IMR-90 (cell line): Measurements from ENCODE around the gene ABHD6.

Experiments used
- BHLHE40 ChIP-seq: fragments of 150-350 bp; IDR thresholded peaks from 2 replicates; pipeline ENCODE4 v1.6.1; 2016; ENCODE audit warnings: mild to moderate bottlenecking, low read depth, low read length
- CEBPB ChIP-seq: IDR thresholded peaks from 2 replicates; pipeline ENCODE4 v1.6.1; 2012; ENCODE audit warnings: low read depth, low read length, improper control_type of control experiment
- CTCF ChIP-seq: conservative IDR thresholded peaks from 2 replicates; pipeline ENCODE4 v1.5.1; 2012; ENCODE audit warnings: mild to moderate bottlenecking, low read depth, low read length, improper control_type of control experiment
- ELK1 ChIP-seq: fragments of 150-350 bp; IDR thresholded peaks from 2 replicates; pipeline ENCODE4 v1.6.1; 2016; ENCODE audit warnings: low read depth, mild to moderate bottlenecking, low read length, moderate library complexity, borderline replicate concordance
- MAZ ChIP-seq: IDR thresholded peaks from 2 replicates; pipeline ENCODE4 v1.6.1; 2012; ENCODE audit warnings: low read depth, mild to moderate bottlenecking, low read length, improper control_type of control experiment, moderate library complexity, borderline replicate concordance
- NFE2L2 ChIP-seq: fragments of 150-350 bp; IDR thresholded peaks from 2 replicates; pipeline ENCODE4 v1.6.1; 2016; ENCODE audit warnings: low read depth, mild to moderate bottlenecking, low read length
- POLR2A ChIP-seq: IDR thresholded peaks from 2 replicates; pipeline ENCODE4 v1.6.1; 2012; ENCODE audit warnings: mild to moderate bottlenecking, low read depth, low read length
- RAD21 ChIP-seq: IDR thresholded peaks from 2 replicates; pipeline ENCODE4 v1.6.1; 2012; ENCODE audit warnings: low read length, improper control_type of control experiment
- RCOR1 ChIP-seq: IDR thresholded peaks from 2 replicates; pipeline ENCODE4 v1.6.1; 2012; ENCODE audit warnings: mild to moderate bottlenecking, low read length, improper control_type of control experiment; ENCODE audit not compliant: insufficient replicate concordance
- RFX5 ChIP-seq: IDR thresholded peaks from 2 replicates; pipeline ENCODE4 v1.8.0; 2012; ENCODE audit warnings: low read depth, mild to moderate bottlenecking, low read length, moderate library complexity
- SMC3 ChIP-seq: fragments of 150-350 bp; IDR thresholded peaks from 2 replicates; pipeline ENCODE4 v1.6.1; 2016; ENCODE audit warnings: low read depth, mild to moderate bottlenecking, antibody characterized with exemption, low read length, moderate library complexity
- USF2 ChIP-seq: fragments of 150-350 bp; IDR thresholded peaks from 2 replicates; pipeline ENCODE4 v1.6.1; 2017; ENCODE audit warnings: mild to moderate bottlenecking, antibody characterized with exemption, low read length, low read depth

GRCh38 chr3:58188921-58189451 is 48.6 kb upstream of the ABHD6 start:
- TF ChIP-seq CTCF: no peak
- no peak for TF ChIP-seq USF2
- no peak for TF ChIP-seq CEBPB
- no peak for TF ChIP-seq BHLHE40
- no peak for TF ChIP-seq ELK1
- no peak for TF ChIP-seq POLR2A
- no peak for TF ChIP-seq MAZ
- TF ChIP-seq RFX5: no peak
- no peak for TF ChIP-seq RCOR1
- TF ChIP-seq SMC3: no peak
- no peak for TF ChIP-seq NFE2L2
- no peak for TF ChIP-seq RAD21
